ENCODE data around the gene TMEM43.

TMEM43 gene

DNA sequence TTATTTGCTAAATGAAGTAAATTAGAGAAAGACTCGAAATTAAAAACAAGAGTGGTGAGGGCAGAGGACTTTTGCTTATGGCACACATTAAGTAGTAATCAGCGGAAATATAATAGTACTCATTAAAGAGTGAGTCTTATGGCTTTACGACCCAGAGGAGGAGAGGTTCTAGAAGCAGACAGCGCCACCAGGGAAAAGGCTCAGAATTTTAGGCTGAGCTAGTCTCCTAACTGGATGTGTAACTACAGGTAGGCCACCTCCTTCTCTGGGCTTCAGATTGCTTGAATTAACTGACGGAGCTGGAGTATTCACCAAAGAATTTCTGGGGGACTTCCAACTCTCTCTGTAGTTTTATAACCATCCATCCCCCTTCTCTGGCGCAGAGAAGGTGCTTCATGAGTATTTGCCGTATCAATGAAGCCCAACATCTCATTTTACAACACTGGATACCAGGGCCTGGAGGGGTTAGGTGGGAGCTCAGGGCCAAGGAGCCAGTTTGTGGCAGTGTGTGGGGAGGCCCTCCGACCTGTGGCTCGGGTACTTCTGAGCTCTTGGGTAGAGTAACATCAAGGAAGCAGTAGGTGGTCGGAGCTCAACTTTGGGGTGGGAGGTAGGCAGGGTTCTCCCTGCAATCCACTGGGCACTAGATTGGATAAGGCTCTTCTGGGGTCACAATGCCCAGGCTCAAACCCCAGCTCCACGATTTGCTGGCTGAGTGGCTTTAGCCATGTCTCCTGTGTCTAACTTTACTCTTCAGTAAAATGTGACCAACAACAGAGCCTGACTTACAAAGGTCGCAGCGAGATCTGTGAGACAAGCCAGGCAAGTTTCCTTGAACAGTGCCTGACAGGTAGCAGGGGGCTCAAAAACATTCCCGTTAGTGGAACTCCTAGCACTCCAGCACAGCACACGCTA is 1.3 kb upstream of the TMEM43 start:
- DNase-seq, result no peak

DNA sequence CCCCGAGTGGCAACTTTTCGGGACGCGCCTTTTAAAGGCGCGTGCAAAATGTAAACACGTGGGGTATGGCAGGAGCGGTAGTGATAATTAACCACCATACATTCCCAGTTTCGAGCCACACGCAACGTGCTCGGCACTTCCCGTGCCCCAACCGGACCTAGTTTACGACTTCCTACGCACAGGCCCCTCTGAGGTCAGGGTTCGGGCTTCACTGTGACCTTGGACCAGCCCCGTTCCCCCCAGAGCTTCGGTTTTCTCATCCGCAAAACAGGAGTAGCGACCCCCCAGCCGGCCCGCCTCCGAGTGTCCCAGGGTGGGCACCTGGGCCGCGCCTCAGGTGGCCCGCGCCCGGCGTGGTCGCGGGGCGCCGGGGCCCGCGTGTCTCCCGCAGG is 633 bp upstream of the TMEM43 start:
- DNase-seq, result peak; percentile 76

DNA sequence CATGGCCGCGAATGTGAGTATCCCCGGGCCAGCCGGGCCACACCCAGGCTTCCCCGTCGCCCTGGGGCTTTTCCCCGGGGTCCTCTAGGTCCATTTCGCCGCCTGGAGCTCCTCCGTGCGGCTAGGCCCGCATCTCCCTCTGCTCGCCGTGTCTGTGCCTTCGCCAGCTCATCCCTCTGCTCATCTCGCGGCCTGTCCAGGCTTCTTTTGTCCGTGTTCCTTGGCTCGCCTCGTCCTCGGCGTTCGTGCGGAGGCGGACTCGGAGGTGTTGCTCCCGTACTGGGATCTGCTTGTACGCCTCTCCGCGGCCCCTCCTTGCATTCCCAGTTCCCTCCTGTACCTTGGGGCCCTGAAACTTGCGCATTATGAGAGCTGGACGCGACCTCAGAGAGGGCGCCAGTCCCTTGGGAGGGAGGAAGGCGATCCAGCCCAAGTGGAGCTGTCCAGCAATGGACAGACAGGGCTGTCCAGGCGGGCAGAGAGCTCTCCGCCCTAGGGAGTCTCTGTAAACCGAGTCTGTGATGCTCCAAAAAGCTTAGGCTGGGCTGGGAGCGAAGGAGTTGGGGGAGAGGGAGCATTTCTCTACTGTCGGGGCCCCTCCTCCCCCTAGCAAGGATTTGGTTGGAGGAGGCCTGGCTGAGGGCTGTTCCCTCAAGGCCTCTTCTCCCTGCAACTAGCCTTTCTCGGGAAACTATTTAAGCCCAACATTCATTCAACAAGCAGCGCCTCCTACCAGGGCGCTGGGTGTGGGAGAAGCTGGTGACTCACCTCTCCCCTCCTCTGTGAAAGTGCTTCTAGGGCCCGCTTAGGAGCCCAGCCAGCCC is 553 bp downstream of the TMEM43 start:
- DNase-seq, result peak; percentile 73

DNA sequence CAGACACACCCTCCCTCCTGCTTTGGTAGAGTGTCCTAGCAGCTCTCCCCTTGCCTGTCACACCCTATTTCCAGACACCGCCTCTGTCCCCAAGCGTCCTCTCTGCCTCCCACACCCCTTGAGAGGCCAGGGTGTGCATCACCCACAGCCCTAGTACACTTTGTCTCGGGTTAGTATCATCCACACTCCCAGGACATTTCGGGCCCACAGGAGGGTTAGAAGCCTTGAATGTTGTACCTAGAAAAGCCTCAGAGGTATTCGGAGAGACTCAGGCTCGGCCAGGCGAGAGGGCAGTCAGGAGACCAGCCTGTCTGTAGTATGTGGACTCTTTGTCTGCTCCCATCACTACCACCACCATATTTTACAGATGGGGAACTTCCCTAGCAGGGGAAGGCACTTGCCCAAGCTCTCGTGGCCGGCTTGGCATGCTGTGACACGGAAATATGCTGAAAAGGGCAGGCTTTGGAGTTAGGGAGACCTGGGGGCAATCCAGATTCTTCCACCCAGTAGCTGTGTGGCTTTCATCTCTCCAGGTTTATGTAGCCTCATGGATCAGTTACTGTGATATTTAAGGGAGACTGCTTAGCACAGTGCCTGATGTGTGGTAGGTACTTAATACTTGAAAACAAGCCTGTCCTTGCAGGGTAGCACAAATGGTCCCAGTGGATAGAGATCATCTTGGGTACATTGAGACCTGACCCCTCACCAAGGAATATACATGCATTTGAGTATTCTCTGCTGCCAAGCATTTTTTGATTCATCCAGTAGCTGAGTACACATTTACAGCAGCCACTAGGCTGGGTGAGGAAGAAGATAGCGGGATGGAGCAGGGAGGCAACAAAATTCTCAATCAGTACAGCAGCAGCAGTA is 1.4 kb downstream of the TMEM43 start:
- DNase-seq, result no peak

GRCh38 chr3:14126887-14127505 is 2.1 kb downstream of the TMEM43 start:
- peak; percentile 2 for DNase-seq

DNA sequence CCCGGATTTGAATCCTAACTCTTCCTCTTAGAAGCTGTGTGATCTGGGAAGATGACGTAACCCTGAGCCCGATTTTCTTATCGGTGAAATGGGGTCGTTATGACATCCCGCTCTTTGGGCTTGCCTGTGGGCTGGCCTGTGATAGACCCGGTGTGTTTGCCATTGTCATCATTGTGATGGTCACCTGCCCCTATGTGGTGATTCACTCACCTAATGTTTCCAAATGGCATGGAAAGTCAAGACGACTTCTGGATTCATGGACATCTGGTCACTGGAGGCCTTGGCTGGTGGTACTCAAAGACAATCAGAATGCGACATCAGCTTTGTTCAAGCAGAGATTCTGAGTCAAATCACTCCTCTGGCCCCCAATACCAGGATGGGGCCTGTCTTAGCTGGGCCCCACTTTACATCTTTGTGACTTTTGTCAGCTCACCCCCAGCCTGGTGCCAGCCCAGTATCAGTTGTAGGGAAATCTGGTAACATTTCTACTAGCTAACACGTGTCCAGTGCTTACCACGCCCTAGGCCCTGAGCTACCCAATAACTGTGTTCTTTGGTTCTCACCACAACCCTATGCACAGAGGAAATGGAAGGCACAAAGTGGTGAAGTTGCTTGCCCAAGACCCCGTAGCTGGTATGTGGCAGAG is 2.8 kb downstream of the TMEM43 start:
- DNase-seq, result peak; percentile 2

- no peak for DNase-seq
Observed at GRCh38 chr3:14128724-14129123, 3.9 kb downstream of the TMEM43 start.

- DNase-seq, result no peak
Observed at GRCh38 chr3:14129296-14129695, 4.4 kb downstream of the TMEM43 start.

DNA sequence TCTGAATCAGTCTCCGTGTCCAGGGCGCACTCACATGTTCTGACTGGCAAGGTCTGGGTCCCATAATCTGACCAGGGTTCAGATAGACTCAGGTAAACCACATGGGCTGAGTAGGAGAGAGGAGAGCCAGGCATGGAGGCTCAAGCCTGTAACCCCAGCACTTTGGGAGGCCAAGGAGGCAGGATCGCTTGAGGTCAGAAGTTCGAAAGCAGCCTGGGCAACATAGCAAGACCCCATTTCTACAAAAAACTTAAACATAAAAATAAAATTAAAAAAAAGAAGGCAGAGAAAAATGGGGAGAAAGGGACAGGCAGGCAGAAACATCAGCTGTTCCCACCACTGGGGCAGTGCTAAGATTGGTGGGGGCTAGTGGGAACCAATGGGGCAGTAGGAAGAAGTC is 5.4 kb downstream of the TMEM43 start:
- no peak for DNase-seq

- no peak for DNase-seq
Observed at GRCh38 chr3:14130707-14131106, 5.9 kb downstream of the TMEM43 start.

GRCh38 chr3:14131134-14131533 is 6.3 kb downstream of the TMEM43 start:
- no peak for DNase-seq

DNA sequence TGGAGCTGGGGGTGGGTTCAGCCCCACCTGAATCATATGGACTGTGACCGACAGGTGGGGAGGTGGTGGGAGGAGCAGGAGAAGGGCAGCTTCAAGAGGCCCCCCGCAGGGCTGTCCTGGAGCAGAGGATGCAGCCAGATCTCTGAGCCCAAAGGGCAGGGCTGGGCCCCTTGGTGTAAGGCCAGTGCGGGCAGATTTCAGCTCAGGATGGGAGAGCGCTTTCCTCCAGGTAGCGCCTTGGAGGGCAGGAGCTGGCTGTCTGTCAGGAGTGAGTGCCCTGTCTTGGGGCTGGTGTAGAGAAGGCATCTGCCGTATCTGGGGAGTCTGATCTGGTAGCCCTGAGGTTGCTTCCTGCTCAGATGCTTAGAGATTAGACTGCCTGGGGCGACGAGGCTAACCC is 7.3 kb downstream of the TMEM43 start:
- no peak for DNase-seq

DNA sequence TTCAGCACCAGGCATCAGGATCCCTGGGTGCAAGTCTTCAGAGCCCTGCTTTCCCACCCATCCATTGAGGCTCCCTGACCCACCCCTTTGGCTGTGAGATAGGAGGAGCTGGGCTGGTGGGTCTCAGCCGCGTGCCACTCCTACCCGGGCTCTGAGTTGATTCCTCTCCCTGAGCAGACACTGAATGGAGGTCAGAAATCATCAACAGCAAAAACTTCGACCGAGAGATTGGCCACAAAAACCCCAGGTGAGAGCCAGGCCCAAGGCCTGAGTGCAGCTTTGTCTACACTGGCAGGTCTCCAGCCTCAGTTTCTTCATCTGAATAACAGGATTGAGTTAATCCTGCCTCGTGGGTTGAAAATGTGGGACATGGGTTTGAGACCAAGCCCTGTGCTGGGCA is 7.8 kb downstream of the TMEM43 start:
- no peak for DNase-seq

- DNase-seq, result no peak
Observed at GRCh38 chr3:14133188-14133800, 8.4 kb downstream of the TMEM43 start.

- DNase-seq, result no peak
Observed at GRCh38 chr3:14133876-14134275, 9.0 kb downstream of the TMEM43 start.

DNA sequence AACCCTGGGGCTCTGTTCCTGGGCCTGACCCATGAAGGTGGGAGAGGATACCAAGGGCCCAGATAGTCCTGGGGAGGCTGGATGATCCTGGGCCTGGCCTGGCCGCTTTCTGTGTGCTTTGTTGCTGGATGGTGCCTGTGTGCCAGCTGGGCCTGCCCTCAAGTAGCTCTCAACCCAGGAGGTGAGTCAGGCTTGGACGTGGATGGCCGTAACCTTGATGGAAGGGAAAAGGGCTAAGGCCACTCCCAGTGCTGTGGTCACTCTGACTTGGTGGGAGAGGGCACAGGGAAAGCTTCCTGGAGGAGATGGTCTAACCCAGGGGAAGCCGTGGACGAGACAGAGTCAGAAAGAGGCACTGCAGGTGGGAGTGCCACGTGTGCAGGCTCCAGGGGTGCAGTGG is 9.4 kb downstream of the TMEM43 start:
- no peak for DNase-seq

- no peak for DNase-seq
Observed at GRCh38 chr3:14135581-14135980, 10.7 kb downstream of the TMEM43 start.

DNA sequence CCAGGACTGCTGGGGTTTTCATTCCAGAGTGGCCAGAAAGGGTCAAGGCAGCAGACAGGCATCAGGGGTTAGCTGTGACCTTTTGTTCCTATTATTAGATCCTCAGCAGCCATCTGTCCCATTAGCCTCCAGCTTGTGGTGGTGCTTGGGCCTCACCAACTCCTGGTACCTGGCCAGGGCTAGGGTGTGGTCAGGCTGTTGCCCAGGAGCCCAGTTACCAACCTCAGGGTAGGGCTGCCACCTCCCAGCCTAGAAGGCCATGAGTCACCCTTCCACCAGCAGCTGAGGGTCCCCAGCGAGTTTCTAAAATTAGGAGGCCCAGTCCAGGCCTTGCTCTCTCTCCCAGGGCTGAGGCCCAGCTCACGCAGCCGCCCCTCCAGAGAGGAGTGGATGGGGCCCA is 12.2 kb downstream of the TMEM43 start:
- no peak for DNase-seq

DNA sequence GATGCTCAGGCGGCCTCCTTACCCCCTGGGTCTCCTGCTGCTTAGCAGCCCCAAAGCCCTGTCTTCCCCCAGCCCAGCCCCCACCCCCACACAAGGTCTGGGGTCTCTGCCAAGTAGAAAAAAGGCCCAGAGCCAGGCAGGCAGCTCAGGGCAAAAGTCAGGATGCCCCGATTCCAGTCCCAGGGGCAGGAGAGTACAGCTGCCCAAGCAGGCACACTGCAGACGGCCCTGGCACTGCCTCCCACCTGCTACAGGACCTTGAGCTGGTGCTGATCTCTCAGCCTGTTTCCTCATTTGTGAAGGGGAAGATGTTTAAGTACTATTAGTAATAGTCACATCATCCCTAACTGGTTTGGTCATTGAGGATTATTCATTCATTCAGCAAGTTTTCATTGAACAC is 12.6 kb downstream of the TMEM43 start:
- DNase-seq, result no peak

DNA sequence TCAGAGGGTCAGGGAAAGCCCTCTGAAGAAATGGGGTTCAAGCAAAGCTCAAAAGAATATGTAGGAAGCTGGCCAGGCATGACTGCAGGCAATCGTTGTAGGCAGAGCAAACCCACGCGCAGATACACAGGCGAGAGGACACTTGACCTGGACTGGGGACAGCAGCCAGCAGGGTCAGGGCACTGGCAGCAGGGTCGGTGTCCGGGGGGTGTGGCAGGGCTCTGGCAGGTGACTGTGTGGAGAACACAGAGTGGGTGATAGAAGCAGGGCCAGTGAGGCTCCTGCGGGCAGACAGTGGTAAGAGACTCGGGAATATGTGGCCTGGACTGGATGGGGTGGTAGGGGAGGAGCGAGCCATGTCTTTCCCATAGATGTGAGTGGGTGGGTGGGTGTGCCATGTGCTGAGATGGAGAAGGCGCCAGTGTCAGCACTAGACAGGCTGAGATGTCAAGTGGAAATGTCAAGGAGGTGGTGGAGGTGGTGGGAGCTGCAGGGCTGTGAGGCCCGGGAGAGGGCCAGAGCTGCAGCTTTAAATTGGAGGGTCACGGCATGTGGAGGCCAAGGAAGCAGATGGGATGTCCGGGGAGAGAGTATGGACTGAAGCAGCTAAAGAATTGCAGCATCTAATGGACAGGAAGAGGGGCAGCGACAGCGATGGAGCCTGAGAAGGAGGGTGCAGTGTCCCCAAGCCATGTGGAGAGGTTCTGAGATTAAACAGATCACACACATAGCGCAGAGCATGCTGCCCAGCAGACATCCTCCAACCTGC is 13.4 kb downstream of the TMEM43 start:
- no peak for DNase-seq
